Measurements from ENCODE around the gene PALD1.

The PALD1 gene

DNA sequence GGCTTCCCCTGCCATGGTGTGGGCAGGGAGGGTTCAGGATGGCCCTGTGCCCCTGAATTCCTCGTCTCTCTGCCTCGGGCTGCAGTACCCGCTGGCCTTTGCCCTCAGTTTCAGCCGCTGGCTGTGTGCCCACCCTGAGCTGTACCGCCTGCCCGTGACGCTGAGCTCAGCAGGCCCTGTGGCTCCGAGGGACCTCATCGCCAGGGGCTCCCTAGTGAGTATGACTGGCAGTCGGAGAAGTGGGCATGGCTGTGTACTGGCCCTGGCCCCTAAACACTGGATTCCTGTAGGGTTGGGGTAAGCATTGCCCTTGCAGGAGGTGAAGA is 59.6 kb downstream of the PALD1 start:
- no peak for DNase-seq

DNA sequence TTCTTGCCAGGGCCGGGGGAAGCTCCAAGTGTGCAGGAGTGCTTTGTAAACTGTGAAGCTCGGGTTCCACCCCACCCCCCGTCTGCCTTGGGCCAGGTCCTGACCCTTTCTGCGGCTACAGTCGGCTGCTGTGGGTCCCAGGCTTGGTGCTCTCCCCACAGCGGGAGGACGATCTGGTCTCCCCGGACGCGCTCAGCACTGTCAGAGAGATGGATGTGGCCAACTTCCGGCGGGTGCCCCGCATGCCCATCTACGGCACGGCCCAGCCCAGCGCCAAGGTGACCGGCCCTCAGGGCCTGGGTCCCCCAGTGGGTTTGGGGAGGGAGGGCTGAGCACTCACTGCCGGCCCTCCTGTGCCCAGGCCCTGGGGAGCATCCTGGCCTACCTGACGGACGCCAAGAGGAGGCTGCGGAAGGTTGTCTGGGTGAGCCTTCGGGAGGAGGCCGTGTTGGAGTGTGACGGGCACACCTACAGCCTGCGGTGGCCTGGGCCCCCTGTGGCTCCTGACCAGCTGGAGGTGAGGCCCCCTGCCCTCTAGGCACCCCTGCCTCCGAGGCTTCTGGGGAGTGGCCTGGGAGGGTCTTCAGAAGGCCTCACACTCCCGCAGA is 60.3 kb downstream of the PALD1 start:
- no peak for DNase-seq

- DNase-seq: no peak
Measured at GRCh38 chr10:70539471-70539870, 60.9 kb downstream of the PALD1 start.

DNA sequence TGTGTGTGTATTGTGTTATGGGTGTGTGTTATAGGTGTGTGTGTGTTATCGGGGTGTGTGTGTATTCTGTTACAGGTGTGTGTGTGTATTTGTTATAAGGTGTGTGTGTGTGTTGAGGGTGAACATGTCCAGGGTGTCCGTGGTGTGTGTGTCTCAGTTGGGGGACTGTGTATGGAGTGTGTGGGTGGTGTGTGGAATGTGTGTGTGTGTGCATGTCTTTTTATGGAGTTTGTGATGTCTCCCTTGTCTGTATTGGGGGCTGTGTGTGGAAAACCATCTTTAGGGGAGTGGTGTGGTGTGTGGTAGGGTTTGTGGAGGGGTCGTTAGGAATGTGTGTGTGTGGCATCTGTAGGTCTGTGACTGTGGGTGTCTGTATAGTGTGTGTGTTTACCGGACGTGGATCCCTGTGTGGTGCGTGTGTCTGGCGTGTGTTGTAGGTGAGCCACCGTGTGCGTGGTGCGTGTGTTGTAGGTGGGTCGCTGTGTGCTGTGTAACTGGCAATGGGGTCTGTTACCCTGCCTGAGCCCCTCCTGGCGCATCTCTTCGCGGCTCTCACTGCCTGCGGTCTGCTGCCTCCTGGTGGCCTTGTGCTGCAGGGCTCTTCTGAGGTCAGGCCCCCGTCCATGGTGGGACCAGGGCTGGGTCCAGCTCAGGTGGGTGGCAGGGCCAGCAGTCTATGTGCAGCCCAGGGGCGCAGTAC is 61.7 kb downstream of the PALD1 start:
- no peak for DNase-seq

- DNase-seq: no peak
Measured at GRCh38 chr10:70540789-70541360, 62.3 kb downstream of the PALD1 start.

- no peak for DNase-seq
Measured at GRCh38 chr10:70541736-70542564, 63.4 kb downstream of the PALD1 start.

DNA sequence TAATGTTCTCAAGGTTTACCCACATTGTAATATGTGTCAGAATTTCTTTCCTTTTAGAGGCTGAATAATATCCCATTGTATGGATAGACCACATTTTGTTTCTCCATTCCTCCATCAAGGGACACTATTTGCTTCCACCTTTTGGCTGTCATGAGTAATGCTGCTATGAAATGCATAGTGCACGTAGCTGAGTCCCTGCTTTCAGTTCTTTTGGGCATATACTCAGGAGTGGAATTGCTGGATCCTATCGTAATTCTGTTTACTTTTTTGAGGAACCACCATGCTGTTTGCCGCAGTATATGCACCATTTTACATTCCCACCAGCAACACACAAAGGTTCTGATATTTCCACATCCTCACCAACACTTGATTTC is 64.0 kb downstream of the PALD1 start:
- no peak for DNase-seq

DNA sequence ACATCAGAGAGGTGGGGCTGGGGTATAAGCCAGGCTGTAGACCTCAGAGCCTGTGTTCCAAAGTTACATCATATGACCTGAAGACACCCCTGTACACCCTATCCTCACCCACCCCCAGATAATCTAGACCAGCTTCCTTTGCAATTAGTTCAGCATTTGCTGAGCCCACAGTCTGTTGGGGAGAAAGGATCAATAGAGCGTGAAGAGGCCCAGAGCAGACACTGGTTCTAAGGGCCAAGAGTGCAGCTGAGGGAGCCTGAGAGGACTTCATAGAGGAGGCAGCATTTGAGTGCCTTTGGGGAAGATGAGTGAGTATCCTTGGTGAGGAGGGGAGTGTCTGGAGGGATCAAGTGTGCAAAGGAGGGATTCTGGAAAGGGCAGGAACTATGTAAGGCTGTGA is 65.3 kb downstream of the PALD1 start:
- no peak for DNase-seq

DNA sequence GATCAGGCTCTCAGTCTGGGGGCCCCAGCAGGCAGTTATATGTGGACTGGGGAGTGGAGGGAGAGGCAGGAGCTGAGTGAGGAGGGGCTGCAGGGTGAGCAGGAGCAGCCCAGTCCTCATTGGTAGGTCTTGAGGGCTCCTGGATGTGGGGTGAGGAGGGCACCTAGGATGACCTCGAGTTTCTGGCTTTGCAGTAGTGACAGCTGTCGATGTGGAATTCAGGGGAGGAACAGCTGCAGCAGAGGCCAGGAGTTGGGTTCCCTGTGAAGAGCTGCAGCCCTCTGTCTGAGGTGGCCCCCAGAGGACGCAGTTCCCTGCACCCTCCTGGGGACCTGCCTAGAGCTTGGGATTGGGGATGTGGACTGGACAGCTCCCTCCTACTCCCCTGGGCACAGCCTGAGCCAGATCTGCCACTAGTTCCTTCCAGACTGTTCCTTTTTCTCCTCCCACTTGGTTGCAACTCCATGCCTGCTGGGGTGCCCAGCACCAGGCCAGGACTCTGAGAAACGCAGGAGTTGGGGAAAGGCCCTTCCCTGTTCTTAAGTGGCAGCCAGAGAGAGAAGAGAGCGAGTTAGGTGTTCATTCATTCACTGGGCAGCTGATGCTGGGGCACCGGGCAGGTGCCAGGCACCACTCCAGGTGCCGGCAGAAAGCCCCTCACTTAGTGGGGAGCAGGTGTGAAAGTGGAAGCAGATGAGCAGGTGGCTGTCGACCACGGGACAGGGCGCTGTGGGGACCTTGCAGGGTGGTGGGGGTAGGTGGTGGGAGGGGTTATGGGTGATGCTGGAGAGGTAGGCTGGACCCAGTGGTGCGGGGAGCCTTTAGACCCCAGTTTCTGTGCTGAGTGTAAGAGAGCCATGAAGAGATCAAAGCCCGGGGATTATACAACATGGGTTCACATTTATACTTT is 66.1 kb downstream of the PALD1 start:
- DNase-seq: no peak

DNA sequence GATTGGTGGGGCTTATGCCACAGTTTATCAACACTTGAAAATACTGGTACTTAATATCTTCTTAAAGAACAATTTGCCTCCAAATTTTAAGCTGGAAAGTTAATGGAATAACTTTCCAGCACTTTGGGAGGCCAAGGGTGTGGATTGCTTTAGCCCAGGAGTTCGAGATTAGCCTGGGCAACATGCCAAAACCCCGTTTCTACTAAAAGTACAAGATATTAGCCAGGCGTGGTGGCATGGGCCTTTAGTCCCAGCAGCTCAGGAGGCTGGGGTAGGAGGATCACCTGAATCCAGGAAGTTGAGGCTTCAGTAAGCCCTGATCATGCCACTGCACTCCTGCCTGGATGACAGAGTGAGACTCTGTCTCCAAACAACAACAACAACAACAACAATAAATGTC is 68.0 kb downstream of the PALD1 start:
- no peak for DNase-seq

DNA sequence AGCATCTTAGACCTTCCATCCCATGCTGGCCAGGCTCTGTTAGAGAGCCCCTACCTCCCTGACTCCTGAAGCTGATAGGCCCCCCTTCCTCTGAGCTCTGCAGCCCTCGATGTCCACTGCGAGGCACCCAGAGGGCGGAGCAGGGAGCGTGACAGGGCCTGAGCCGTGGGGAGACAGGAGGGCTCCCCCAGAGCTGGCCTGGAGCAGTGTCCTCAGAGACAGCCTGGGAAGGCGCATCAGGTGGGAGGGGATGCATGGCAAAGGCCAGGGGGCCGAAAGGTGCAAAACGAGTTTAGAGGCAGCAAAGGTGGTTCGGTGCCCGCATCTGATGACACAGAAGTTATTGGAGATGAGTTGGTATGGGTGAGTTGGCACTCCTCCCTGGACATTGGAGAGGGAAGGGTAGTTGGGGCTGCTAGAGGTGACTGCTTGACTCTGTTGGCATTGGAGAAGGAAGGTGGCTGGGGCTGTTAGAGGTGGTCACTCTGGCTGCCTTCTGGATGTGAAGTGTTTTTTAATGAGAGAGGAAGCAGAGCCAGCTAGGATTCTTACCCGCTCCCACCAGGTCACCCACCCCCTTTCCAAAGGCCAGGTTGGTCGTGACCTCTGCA is 70.9 kb downstream of the PALD1 start:
- no peak for DNase-seq

DNA sequence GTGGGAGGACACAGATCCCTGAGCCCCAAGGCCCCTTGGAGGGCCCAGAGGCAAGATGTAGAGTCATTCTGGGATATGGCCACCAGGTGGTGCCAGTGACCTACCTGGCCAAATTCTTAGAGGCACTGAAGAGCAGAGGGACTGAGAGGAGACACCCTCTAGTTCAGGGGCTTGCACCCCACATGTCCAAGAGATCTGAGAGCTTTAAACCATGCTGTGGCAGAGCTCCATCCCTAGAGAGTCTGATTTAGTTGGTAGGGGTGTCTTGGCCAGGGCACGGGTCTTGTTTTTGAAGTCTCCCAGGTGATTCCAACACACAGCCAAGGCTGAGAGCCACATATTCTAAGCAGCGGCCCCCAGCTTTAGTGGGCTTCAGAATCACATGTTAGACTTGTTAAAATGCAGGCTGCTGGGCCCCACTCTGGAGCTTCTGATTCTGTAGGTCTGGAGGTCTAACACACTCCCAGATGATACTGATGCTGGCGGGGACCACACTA is 71.4 kb downstream of the PALD1 start:
- DNase-seq: no peak

GRCh38 chr10:70550459-70550858 is 71.9 kb downstream of the PALD1 start:
- DNase-seq: no peak

DNA sequence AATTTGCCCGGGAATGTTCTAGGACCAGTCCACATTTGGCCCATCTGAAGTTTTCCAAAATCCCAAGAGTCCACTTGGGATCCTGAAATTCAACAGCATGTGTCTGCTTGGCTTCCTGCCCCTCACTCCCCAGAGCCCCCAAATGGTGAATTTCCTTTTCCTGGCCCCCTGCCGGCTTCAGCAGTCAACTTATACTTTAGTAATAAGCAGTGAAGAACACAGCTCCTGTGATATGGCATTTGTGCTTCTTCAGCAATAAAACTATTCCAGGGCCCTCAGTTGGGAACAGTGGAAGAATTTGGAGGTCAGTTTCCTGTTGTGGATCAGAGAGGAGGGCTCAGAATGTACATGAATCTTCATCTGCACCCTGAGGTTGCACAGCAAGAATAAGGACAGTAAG is 72.9 kb downstream of the PALD1 start:
- DNase-seq: no peak

DNA sequence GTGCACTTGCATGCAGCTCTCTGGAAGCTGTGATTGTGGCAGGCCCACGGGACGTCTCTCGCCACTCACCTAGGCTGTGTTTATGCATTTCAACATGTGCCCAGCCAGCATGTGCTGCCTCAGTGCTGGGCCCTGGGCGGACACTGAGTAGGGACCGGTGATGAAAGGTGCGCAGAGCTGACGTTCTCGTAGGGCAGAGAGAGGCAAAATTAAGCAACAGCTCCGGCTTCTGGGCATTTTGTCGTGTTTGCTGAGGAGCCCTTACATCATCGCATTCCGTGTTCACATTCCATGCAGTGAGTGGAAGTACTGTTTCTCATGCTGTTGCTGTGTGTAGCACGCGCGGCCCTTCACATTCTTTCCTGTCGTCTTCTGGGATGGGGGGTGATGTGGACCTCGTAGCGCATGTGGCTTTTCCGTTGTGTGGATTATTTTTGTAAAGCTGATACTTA is 73.4 kb downstream of the PALD1 start:
- no peak for DNase-seq

DNA sequence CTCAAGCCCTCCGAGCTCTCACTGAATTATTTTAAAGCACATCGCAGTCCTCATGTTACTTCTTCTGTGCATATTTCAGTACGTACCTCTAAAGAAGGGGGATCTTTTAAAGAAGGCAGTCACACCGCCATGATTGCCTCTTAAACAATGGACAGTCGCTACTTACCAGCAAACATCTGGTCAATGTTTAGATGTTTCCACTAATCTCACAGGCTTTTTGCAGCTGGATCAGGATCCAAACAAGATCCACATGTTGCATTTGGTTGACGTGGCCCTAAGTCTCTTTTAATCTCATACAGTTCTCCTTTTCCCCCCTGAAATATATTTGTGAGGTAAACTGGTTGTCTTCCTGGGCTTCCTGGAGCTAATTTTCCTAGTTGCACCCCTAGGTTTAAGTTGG is 74.0 kb downstream of the PALD1 start:
- DNase-seq: no peak

DNA sequence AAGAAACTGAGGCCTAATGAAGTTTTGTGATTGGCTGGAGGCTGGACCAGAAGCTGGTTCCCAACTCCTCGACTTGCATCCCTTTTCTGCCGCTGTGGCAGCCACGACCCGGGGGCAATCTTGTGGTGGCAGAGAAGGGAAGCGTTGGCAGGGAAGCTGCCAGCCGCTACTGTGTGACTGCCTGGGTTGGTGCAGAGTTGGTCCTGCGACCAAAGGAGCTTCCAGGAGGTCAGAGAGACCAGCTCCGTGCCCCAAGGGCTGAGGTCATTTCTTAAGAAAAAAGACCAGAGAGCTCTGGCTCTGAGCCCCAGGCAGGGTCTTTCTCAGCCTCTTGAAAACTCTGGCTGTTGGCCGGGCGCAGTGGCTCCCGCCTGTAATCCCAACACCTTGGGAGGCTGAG is 76.8 kb downstream of the PALD1 start:
- no peak for DNase-seq

DNA sequence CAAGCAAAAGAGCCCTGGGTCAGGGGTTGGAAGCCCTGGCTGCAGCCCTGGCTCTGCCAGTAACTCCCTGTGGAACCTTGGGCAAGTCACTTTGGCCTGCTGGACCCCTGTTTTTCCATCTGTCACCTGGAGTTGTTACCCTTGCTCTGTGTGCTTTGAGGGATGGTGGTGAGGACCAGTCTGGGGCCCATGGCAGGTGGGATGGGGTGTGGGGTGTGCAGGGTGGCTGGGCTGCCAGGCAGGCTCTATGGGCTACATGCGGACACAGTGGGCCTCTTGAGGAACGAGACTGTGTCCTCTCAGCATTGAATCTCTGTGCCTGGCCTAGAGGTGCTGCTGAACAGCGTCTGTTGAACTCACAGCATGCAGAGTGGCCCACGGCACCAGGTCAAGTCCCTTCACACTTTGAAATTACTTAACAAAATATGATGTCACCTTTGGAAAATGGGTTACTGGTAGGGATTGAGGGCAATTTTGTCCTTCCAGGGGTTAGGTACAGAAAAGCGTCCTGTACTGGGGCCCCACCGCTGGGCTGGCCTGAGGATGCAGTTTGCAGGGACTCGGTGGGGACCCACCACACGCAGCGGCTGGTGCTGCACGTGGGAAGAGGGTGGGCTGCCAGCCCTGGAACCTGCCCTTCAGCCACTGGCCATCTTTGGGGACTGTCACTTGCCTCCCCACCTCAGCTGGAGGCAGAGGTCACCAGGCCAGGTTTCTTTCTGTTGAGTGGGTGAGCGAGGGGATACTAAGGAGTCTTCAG is 78.7 kb downstream of the PALD1 start:
- DNase-seq: no peak

- no peak for DNase-seq
Measured at GRCh38 chr10:70557876-70558275, 79.3 kb downstream of the PALD1 start.

- no peak for DNase-seq
Measured at GRCh38 chr10:70558295-70558694, 79.7 kb downstream of the PALD1 start.
